ENCODE measurements around the gene OR2L13. TPM values are rescaled to one million over a fixed set of nuclear protein-coding genes. Genes with fewer than 3 reads are reported as not detected.

The OR2L13 gene, protein sequence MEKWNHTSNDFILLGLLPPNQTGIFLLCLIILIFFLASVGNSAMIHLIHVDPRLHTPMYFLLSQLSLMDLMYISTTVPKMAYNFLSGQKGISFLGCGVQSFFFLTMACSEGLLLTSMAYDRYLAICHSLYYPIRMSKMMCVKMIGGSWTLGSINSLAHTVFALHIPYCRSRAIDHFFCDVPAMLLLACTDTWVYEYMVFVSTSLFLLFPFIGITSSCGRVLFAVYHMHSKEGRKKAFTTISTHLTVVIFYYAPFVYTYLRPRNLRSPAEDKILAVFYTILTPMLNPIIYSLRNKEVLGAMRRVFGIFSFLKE
- 4.2 TPM for polyA plus RNA-seq (2013)

GRCh38 chr1:248094884-248095283, at the start of gene OR2L13:
Gene OR2L13, plus strand, starts transcription at chr1:248095184. Its CDS starts 4,192 bp downstream, at chr1:248099376.
- no peak for DNase-seq
- peaks cover 0 to 4% (median 0%) of the 10 kb centered on the region in 5 experiments for H3K9me3 ChIP-seq (ENCODE audit: control extremely low read depth in 1 of 5, control insufficient read depth in 4 of 5, insufficient read depth in 2 of 5, low read depth in 1 of 5, low read length in 4 of 5)
- H3K4me1 ChIP-seq (ENCODE audit: control extremely low read depth in 1 of 4, control insufficient read depth in 4 of 4, insufficient read depth in 4 of 4, low read length in 3 of 4): no peaks in the 10 kb centered on the region
- WGBS (ENCODE audit: insufficient coverage): no CpG with 5 or more reads among the region's 1 CpG
- H3K36me3 ChIP-seq (ENCODE audit: control insufficient read depth in 4 of 4, insufficient read depth in 4 of 4, low read length in 3 of 4): no peaks in the 10 kb centered on the region
- CTCF ChIA-PET: no interaction called here
- no peak within 1 kb of the TSS for H3K27ac ChIP-seq (ENCODE audit: insufficient read depth in 1 of 2, low read depth in 1 of 2, low read length in 2 of 2, poor library complexity in 1 of 2, severe bottlenecking in 2 of 2)
- H3K4me3 ChIP-seq (ENCODE audit: control insufficient read depth in 1 of 7, extremely low read depth in 1 of 7, insufficient read depth in 4 of 7, low read depth in 2 of 7, low read length in 6 of 7): no peak within 1 kb of the TSS
- POLR2A ChIA-PET: no interaction called here
- no peaks in the 10 kb centered on the region for H3K27me3 ChIP-seq (replicated peaks in 2 of 5; ENCODE audit: control insufficient read depth in 4 of 5, insufficient read depth in 5 of 5, low read length in 4 of 5)

DNA sequence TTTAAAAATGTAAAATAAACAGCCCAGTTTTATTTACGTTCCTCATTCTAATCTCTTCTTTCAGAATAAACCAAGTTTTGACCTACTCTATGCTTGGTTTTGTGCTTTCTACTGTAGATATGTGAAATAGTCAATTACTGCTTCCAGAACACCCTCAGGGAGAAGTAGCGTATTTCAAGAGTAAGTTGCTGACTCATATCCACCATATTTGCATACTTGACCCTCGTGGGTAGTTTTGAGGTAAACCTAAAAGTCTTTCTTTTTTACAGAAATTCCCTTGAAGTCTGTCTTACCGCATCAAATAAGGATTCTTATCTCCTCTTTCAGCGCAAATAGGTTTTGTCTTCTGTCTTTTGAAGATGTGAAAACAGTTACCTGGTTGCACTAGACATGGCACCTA, 49.8 kb upstream of the OR2L13 start:
- Histone ChIP-seq H3K9me3 (ENCODE audit: control extremely low read depth in 1 of 5, control insufficient read depth in 4 of 5, insufficient read depth in 2 of 5, low read depth in 1 of 5, low read length in 4 of 5) (no peaks in the 10 kb centered on the region), H3K27me3 (replicated peaks in 2 of 5; ENCODE audit: control insufficient read depth in 4 of 5, insufficient read depth in 5 of 5, low read length in 4 of 5) (no peaks in the 10 kb centered on the region), H3K36me3 (ENCODE audit: control insufficient read depth in 4 of 4, insufficient read depth in 4 of 4, low read length in 3 of 4) (no peaks in the 10 kb centered on the region), H3K27ac (ENCODE audit: insufficient read depth in 1 of 2, low read depth in 1 of 2, low read length in 2 of 2, poor library complexity in 1 of 2, severe bottlenecking in 2 of 2) (no peak overlapping the region), H3K4me3 (ENCODE audit: control insufficient read depth in 1 of 7, extremely low read depth in 1 of 7, insufficient read depth in 4 of 7, low read depth in 2 of 7, low read length in 6 of 7) (no peak overlapping the region), H3K4me1 (ENCODE audit: control extremely low read depth in 1 of 4, control insufficient read depth in 4 of 4, insufficient read depth in 4 of 4, low read length in 3 of 4) (no peaks in the 10 kb centered on the region)
- ChIA-PET CTCF (no interaction called here), POLR2A (no interaction called here)
- WGBS (ENCODE audit: insufficient coverage): 100% methylated on average over 1 of the region's 5 CpGs
- peak in 1 of 3 donors; percentile 3 for DNase-seq

DNA sequence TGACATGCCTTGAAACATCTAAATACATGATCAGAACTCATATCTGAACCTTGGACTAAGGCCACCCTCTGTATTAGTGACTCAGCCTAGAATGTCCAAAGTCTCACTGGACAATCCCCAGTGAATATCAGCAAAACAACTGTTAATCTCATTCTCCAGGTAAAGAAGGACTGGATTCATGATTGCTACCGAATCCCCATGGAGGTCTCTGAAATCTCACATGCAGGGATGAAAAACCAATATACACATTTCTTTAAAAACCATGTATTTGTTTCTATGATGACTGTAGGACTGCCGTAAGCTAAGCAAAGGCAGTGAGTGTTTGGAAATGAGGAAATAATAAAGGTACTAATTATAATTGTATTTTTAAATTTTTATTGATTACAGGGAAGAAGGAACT, 48.4 kb upstream of the OR2L13 start, which contains the start of gene OR2L3:
OR2L3 (plus strand) TSS at position 301 of the 400 bp plus-strand sequence. CDS start 13,846 bp downstream, outside the sequence.
- Histone ChIP-seq H3K36me3 (ENCODE audit: control insufficient read depth in 4 of 4, insufficient read depth in 4 of 4, low read length in 3 of 4) (no peaks in the 10 kb centered on the region), H3K9me3 (ENCODE audit: control extremely low read depth in 1 of 5, control insufficient read depth in 4 of 5, insufficient read depth in 2 of 5, low read depth in 1 of 5, low read length in 4 of 5) (no peaks in the 10 kb centered on the region), H3K27ac (ENCODE audit: insufficient read depth in 1 of 2, low read depth in 1 of 2, low read length in 2 of 2, poor library complexity in 1 of 2, severe bottlenecking in 2 of 2) (no peak within 1 kb of the TSS), H3K27me3 (replicated peaks in 2 of 5; ENCODE audit: control insufficient read depth in 4 of 5, insufficient read depth in 5 of 5, low read length in 4 of 5) (no peaks in the 10 kb centered on the region), H3K4me3 (ENCODE audit: control insufficient read depth in 1 of 7, extremely low read depth in 1 of 7, insufficient read depth in 4 of 7, low read depth in 2 of 7, low read length in 6 of 7) (no peak within 1 kb of the TSS), H3K4me1 (ENCODE audit: control extremely low read depth in 1 of 4, control insufficient read depth in 4 of 4, insufficient read depth in 4 of 4, low read length in 3 of 4) (no peaks in the 10 kb centered on the region)
- CTCF ChIA-PET: no interaction called here
- POLR2A ChIA-PET: no interaction called here
- DNase-seq: no peak
- 100% methylated on average over 1 of the region's 2 CpGs for whole genome bisulfite sequencing (ENCODE audit: insufficient coverage)

GRCh38 chr1:248047008-248047407, 48.0 kb upstream of the OR2L13 start:
- H3K4me3 ChIP-seq (ENCODE audit: control insufficient read depth in 1 of 7, extremely low read depth in 1 of 7, insufficient read depth in 4 of 7, low read depth in 2 of 7, low read length in 6 of 7): no peak overlapping the region
- CTCF ChIA-PET: interaction anchor here (1.3 kb wide), 1 partner anchor 131 kb away, joined by 3 read pairs; no protein-coding TSS in a partner anchor
- H3K9me3 ChIP-seq (ENCODE audit: control extremely low read depth in 1 of 5, control insufficient read depth in 4 of 5, insufficient read depth in 2 of 5, low read depth in 1 of 5, low read length in 4 of 5): no peaks in the 10 kb centered on the region
- WGBS (ENCODE audit: insufficient coverage): no CpG with 5 or more reads among the region's 1 CpG
- H3K36me3 ChIP-seq (ENCODE audit: control insufficient read depth in 4 of 4, insufficient read depth in 4 of 4, low read length in 3 of 4): no peaks in the 10 kb centered on the region
- no peak for DNase-seq
- H3K4me1 ChIP-seq (ENCODE audit: control extremely low read depth in 1 of 4, control insufficient read depth in 4 of 4, insufficient read depth in 4 of 4, low read length in 3 of 4): no peaks in the 10 kb centered on the region
- no peaks in the 10 kb centered on the region for H3K27me3 ChIP-seq (replicated peaks in 2 of 5; ENCODE audit: control insufficient read depth in 4 of 5, insufficient read depth in 5 of 5, low read length in 4 of 5)
- no peak overlapping the region for H3K27ac ChIP-seq (ENCODE audit: insufficient read depth in 1 of 2, low read depth in 1 of 2, low read length in 2 of 2, poor library complexity in 1 of 2, severe bottlenecking in 2 of 2)
- POLR2A ChIA-PET: no interaction called here

DNA sequence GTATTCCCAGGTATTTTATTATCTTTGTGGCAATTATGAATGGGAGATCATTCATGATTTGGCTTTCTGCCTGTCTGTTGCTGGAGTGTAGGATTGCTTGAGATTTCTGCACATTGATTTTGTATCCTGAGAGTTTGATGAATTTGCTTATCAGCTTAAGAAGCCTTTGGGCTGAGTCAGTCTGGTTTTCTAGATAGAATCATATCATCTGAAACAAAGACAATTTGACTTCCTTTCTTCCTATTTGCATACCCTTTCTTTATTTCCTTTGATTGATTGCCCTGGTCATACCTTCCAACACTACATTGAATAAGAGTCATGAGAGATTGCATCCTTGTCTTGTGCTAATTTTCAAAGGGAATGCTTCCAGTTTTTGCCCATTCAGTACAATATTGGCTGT, 40.3 kb upstream of the OR2L13 start:
- DNase-seq: peak; percentile 25 to 74 (median 52)
- no peaks in the 10 kb centered on the region for H3K27me3 ChIP-seq (replicated peaks in 2 of 5; ENCODE audit: control insufficient read depth in 4 of 5, insufficient read depth in 5 of 5, low read length in 4 of 5)
- H3K27ac ChIP-seq (ENCODE audit: insufficient read depth in 1 of 2, low read depth in 1 of 2, low read length in 2 of 2, poor library complexity in 1 of 2, severe bottlenecking in 2 of 2): no peak overlapping the region
- ChIA-PET POLR2A (no interaction called here), CTCF (no interaction called here)
- H3K4me3 ChIP-seq (ENCODE audit: control insufficient read depth in 1 of 7, extremely low read depth in 1 of 7, insufficient read depth in 4 of 7, low read depth in 2 of 7, low read length in 6 of 7): no peak overlapping the region
- no peaks in the 10 kb centered on the region for H3K4me1 ChIP-seq (ENCODE audit: control extremely low read depth in 1 of 4, control insufficient read depth in 4 of 4, insufficient read depth in 4 of 4, low read length in 3 of 4)
- no peaks in the 10 kb centered on the region for H3K36me3 ChIP-seq (ENCODE audit: control insufficient read depth in 4 of 4, insufficient read depth in 4 of 4, low read length in 3 of 4)
- peaks cover 0 to 7% (median 1%) of the 10 kb centered on the region in 5 experiments for H3K9me3 ChIP-seq (ENCODE audit: control extremely low read depth in 1 of 5, control insufficient read depth in 4 of 5, insufficient read depth in 2 of 5, low read depth in 1 of 5, low read length in 4 of 5)

DNA sequence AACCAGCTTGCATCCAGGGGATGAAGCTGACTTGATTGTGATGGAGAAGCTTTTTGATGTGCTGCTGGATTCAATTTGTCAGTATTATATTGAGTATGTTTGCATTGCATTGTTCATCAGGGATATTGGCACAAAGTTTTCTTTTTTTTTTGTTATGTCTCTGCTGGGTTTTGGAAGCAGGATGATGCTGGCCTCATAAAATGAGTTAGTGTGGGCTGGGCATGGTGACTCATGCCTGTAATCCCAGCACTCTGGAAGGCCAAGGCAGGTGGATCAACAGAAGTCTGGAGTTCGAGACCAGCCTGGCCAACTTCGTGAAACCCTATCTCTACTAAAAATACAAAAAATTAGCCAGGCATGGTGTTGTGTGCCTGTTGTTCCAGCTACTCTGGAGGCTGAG, 39.7 kb upstream of the OR2L13 start:
- no CpG with 5 or more reads among the region's 2 CpGs for WGBS (ENCODE audit: insufficient coverage)

GRCh38 chr1:248065071-248065470, 29.9 kb upstream of the OR2L13 start:
- CTCF ChIA-PET: no interaction called here

More for the DNA sequence above, 39.7 kb upstream of the OR2L13 start:
- ChIA-PET POLR2A (no interaction called here), CTCF (no interaction called here)
- Histone ChIP-seq H3K36me3 (ENCODE audit: control insufficient read depth in 4 of 4, insufficient read depth in 4 of 4, low read length in 3 of 4) (no peaks in the 10 kb centered on the region), H3K4me1 (ENCODE audit: control extremely low read depth in 1 of 4, control insufficient read depth in 4 of 4, insufficient read depth in 4 of 4, low read length in 3 of 4) (no peaks in the 10 kb centered on the region), H3K9me3 (ENCODE audit: control extremely low read depth in 1 of 5, control insufficient read depth in 4 of 5, insufficient read depth in 2 of 5, low read depth in 1 of 5, low read length in 4 of 5) (peaks cover 0 to 7% (median 1%) of the 10 kb centered on the region in 5 experiments), H3K27me3 (replicated peaks in 2 of 5; ENCODE audit: control insufficient read depth in 4 of 5, insufficient read depth in 5 of 5, low read length in 4 of 5) (no peaks in the 10 kb centered on the region), H3K4me3 (ENCODE audit: control insufficient read depth in 1 of 7, extremely low read depth in 1 of 7, insufficient read depth in 4 of 7, low read depth in 2 of 7, low read length in 6 of 7) (no peak overlapping the region), H3K27ac (ENCODE audit: insufficient read depth in 1 of 2, low read depth in 1 of 2, low read length in 2 of 2, poor library complexity in 1 of 2, severe bottlenecking in 2 of 2) (no peak overlapping the region)
- no peak for DNase-seq

More at GRCh38 chr1:248065071-248065470, 29.9 kb upstream of the OR2L13 start:
- H3K9me3 ChIP-seq (ENCODE audit: control extremely low read depth in 1 of 5, control insufficient read depth in 4 of 5, insufficient read depth in 2 of 5, low read depth in 1 of 5, low read length in 4 of 5): peaks cover 0 to 2% (median 0%) of the 10 kb centered on the region in 5 experiments
- no peaks in the 10 kb centered on the region for H3K27me3 ChIP-seq (replicated peaks in 2 of 5; ENCODE audit: control insufficient read depth in 4 of 5, insufficient read depth in 5 of 5, low read length in 4 of 5)
- H3K36me3 ChIP-seq (ENCODE audit: control insufficient read depth in 4 of 4, insufficient read depth in 4 of 4, low read length in 3 of 4): no peaks in the 10 kb centered on the region
- DNase-seq: no peak
- no peak overlapping the region for H3K27ac ChIP-seq (ENCODE audit: insufficient read depth in 1 of 2, low read depth in 1 of 2, low read length in 2 of 2, poor library complexity in 1 of 2, severe bottlenecking in 2 of 2)
- H3K4me1 ChIP-seq (ENCODE audit: control extremely low read depth in 1 of 4, control insufficient read depth in 4 of 4, insufficient read depth in 4 of 4, low read length in 3 of 4): no peaks in the 10 kb centered on the region
- H3K4me3 ChIP-seq (ENCODE audit: control insufficient read depth in 1 of 7, extremely low read depth in 1 of 7, insufficient read depth in 4 of 7, low read depth in 2 of 7, low read length in 6 of 7): no peak overlapping the region
- POLR2A ChIA-PET: no interaction called here
- WGBS (ENCODE audit: insufficient coverage): 100% methylated on average over 1 of the region's 2 CpGs
